H4 (cell line): ENCODE results near the gene SARDH. TPM values are rescaled to one million over a fixed set of nuclear protein-coding genes. Genes with fewer than 3 reads are reported as not detected.
"Not testable (repeated sequence)": the region's sequence is repeated elsewhere in the genome, so short reads cannot be mapped to it uniquely, and the experiment has no call there.

Experiments
- DNase-seq: peaks from one replicate; pipeline ENCODE4 v3.0.0-alpha.2; 2015; ENCODE audit warnings: low spot score
- total RNA-seq: library from RNA; depleted of rRNA; stranded (reverse); fragments of >200 nt; shearing (Covaris generic); gene quantifications from 2 replicates; pipeline ENCODE4 v1.2.3, GENCODE V29; 2014

The SARDH gene
- total RNA-seq, 1 experiment from 2014 or later, result 0.06 TPM

DNA sequence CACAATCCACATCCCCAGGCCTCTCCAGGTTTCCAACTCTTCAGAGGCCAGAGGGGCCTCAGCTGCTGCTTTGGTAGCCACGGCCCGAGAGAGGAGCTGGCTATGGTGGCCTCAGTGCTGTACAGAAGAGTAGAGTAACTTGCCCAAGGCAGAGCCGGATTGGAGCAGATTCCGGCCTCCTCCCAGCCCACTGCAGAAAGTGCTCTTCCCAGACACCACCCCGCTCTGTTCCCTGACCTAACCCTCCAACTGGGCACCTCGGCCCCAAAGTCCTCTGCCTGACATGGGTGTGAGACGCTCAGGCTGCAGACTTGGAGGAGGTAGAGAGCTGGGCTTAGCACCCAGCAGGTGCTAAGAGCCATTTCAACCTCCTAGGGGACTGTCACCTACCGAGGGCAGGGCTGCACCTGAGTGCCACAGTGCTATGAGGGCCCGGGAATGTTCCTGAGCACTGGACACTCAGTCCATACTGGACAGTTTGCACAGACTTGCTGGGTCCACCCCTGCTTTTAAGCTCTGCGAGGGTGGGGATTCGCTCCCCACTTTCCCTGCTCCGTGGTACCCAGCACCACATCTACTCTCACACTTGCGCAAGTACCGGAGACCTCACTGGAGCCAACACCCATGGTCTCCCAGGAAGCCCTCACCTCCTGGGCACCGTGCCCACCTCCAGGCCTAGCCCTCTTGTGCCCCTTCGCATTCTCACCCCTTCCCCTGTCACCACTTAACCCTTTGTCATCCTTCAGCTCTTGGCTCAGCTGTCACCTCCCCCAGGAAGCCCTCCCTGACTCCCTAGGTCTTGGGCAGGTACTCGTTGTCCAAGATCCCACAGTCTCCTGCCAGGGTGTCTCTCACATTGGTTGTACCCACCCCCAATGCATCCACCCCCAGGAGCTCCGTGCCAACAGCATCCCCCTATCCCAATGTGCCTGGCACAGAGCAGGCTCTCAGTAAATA, 52.2 kb downstream of the SARDH start:
- no peak for DNase-seq

- DNase-seq, result no peak
These were observed 53.2 kb downstream of the SARDH start for GRCh38 chr9:133684936-133685361.

DNA sequence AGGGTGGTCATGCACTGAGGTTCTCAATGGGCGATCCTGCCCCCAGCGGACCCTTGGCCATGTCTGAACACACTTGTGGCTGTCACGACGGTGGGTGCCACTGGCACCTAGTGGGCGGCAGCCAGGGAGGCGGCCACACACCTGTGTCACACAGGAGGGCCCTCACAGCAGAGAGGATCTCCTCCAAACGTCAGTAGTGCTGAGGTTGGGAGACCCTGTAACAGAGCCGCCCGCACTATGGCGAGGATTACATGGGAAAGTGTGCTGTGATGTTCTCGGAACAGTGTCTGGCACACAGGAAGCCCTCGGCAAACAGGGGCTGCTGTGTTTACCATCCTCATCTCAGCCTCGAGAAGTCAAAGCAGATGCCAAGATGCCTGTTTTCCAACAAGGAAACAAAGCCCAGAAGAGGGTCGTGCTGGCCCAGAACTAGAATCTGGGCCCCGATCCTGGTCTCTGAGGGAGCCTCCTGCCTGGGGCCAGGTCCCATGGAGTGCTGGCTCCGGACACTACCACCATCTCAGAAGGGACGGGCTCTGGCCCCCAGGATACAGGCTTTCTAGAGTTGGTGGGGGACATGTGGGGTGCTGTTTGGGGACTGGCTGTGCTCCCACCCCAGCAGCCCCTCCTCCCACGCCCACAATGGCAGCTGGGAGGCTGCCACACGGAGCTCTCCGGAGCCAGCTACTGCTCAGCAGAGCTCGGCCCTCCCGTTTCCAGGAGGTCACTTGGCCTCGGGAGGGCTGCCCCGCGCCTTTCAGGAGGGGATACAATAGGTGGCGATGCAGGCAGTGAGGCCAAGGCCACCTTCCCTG, 53.8 kb downstream of the SARDH start:
- DNase-seq, result no peak

DNA sequence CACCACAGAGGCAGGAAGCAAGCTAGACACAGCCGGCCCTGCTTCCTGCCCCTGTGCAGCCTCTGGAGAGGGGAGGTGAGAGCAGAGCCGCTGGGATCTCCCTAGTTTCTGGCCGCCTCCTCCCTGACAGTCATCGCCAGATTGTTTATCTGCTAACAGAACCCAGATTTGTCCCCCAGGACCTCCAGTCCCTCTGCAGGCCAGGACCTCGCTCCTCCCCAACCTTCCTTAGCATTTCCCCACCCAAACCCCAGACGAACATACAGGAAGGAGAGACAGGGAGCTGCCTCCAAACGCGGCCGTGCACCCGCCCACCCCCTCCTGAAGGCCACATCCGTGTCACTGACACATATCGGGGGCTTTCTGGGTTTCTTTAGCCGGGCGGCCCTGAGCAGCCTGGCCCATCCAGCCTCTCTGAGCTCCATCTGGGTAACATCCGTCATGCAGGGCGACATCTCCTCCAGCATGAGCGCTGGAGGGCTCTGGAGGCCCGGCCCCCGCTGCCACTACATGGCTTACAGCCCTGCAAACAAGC, 54.5 kb downstream of the SARDH start:
- no peak for DNase-seq

DNA sequence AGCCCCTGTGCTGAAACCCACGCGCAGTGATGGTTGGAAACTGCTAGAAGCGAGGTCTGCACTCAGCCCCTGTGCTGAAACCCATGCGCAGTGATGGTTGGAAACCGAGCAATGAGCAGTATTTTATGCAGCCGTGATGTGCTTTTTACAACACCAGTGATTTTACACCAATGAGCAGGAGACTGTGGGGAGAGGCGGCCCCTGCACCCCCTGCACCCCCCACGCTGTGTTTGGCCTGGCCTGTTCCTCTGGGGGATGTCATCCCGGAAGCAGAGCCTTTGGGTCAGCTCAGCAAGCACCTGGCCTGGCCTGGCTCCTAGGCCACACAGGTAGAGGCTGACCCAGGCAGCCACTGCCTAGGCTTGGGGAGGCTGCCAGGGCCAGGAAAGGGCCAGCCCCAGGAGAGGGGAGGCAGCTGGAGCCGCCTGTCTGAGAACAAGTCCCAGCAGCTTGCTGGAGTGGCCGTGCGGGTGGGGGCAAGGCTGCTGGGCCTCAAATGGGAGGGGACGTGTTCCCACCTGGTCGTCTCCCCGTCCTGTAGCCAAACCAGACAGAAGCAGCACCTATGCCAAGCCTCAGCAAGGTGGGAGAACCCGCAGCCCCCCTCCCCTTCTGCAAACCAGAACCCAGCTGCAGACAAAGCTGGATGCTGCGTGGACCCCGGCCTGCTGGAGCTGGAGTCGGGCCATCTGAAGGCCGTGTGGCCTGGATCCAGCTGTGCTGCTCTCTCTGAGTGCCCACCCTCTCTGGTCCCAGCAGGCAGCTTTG, 55.1 kb downstream of the SARDH start:
- DNase-seq, result no peak

DNA sequence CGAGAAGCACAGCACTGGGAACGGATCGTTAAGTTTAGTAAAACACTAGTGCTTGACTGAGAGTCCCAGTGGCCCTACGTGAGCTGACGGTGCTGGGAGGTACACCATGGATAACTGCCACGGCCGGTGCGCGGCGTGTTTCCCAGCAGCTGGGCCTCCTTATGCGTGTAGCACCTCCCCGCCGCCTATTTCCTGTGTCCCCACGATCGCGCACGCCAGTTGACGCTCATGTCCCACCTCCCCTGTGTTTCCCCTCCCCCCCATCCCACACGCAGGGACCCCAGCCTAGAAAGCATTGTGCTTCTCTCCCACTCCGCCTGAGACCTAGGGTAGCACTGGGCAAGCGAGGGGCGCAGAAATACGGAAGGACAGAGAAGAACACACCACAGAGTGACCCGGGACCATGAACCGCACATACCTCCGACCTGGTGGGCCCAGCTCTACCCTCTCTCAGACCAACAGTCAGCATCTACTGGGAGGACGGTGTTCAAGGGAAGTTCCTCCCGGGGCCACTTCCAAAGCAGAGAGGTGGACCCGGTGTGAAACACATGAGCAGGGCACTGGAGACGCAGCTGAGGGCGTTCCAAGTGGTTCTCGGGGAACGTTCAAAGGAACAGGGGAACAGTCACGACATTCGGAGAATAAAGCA, 56.4 kb downstream of the SARDH start:
- DNase-seq, result no peak

DNA sequence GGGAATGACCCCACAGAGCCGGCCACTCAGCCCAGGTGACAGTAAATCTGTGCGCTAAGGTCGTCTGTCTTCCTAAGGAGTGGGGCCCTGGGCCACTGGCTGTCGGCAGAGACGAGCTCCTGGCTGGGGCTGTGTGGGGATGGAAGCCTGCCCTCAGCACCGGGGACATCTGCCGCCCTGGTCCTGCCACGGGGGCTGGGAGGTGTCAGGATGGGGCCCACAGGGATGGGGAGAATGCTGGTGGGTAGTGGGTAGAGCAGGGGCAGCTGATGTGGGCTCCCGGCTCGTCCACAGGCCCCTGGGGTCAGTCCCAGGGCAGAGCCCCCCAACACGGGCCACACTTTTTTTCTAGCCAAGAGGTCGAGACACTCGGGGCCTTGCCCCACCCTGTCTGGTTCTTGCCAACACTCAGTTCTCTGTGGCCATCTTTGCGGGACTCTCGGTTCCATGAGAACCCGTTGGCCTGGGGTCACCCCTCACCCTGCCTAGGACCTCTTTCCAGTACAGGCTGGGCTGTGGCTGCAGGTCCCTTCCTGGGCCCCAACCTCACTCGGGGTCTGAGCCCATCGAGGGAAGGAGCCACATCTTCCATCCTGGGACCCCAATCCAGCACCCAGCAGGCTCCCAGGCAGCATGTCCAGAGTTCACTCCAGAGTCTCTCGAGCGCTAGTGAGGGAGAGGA, 57.0 kb downstream of the SARDH start:
- DNase-seq, result no peak

GRCh38 chr9:133680250-133680975, 57.7 kb downstream of the SARDH start:
- DNase-seq, result no peak

- DNase-seq, result no peak
These were observed 58.6 kb downstream of the SARDH start for GRCh38 chr9:133679466-133680061.

GRCh38 chr9:133679056-133679455, 59.1 kb downstream of the SARDH start:
- no peak for DNase-seq

- no peak for DNase-seq
These were observed 60.8 kb downstream of the SARDH start for GRCh38 chr9:133677126-133678010.

GRCh38 chr9:133676450-133676849, 61.7 kb downstream of the SARDH start:
- no peak for DNase-seq

DNA sequence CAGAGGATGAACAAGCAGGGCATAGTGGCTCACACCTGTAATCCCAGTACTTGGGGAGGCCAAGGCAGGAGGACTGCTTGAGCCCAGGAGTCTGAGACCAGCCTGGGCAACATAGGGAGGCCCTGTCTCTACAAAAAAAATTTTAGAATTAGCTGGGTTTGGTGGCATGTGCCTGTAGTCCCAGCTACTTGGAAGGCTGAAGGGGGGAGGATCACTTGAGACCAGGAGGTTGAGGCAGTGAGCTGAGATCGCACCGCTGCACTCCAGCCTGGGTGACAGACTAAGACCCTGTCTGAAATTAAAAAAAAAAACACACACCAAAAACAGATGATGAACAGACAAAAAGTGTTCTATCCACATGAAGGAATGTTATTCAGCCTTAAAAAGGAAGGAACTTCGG, 62.4 kb downstream of the SARDH start:
- DNase-seq, result not testable (repeated sequence)

GRCh38 chr9:133674091-133674490, 64.1 kb downstream of the SARDH start:
- no peak for DNase-seq

- no peak for DNase-seq
These were observed 64.9 kb downstream of the SARDH start for GRCh38 chr9:133673258-133673655.

GRCh38 chr9:133672503-133673257, 65.5 kb downstream of the SARDH start:
- DNase-seq, result no peak

GRCh38 chr9:133671371-133671770, 66.8 kb downstream of the SARDH start:
- DNase-seq, result no peak

DNA sequence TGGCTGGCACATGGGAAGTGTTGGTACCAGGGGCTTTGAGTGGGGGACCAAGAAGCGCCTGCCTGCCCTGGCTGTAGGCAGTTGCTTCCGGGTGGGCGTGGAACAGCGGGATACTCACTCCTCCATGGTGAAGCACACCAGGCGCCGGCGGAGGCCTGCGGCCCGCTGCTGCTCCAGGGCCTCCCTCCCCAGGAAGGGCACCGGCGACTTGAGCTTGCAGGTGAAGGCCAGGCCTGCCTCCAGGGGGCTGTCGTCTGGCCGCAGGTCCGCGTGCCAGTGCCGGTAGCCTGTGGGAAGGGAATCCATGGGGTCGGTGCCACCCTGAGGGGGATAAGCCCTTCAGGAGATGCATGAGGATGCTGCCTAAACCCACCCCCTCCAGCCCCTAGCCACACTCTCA, 67.7 kb downstream of the SARDH start:
- no peak for DNase-seq
